HepG2 (cell line): ENCODE measurements around the gene TADA1. TPM values are rescaled to one million over a fixed set of nuclear protein-coding genes. Genes with fewer than 3 reads are reported as not detected.

Source experiments
- ARHGAP35 ChIP-seq: sonication (generic); formaldehyde crosslinking; IDR thresholded peaks from 2 replicates; pipeline ENCODE4 v1.9.0; 2022; ENCODE audit warnings: mild to moderate bottlenecking, inconsistent platforms, moderate library complexity, missing genetic modification reagents, borderline replicate concordance
- ATF7 ChIP-seq, 2 experiments: fragments of 450-650 bp in 1 of 2; sonication (generic) in 1 of 2; formaldehyde crosslinking in 1 of 2; IDR thresholded peaks; 2 replicates each; pipeline versions ENCODE4 v1.4.0 to v1.6.1; 2016 to 2020; ENCODE audit warnings: antibody characterized with exemption in 1 of 2, mild to moderate bottlenecking in 1 of 2, missing genetic modification reagents in 1 of 2
- BORCS8-MEF2B ChIP-seq: sonication (generic); formaldehyde crosslinking; IDR thresholded peaks from 2 replicates; pipeline ENCODE4 v1.8.0; 2022; ENCODE audit warnings: mild to moderate bottlenecking, missing genetic modification reagents
- CAMTA2 ChIP-seq: sonication (generic); formaldehyde crosslinking; IDR thresholded peaks from 2 replicates; pipeline ENCODE4 v1.4.0; 2020; ENCODE audit warnings: mild to moderate bottlenecking, missing genetic modification reagents, borderline replicate concordance
- FOXK1 ChIP-seq: sonication (generic); formaldehyde crosslinking; IDR thresholded peaks from 2 replicates; pipeline ENCODE4 v1.4.0; 2020; ENCODE audit warnings: low read depth, missing genetic modification reagents, borderline replicate concordance
- GATA4 ChIP-seq: sonication (generic); IDR thresholded peaks from 2 replicates; pipeline ENCODE4 v1.6.1; 2016; ENCODE audit warnings: antibody characterized with exemption, low read depth, borderline replicate concordance
- HCFC1 ChIP-seq: fragments of 150-350 bp; IDR thresholded peaks from 2 replicates; pipeline ENCODE4 v1.6.1; 2014; ENCODE audit warnings: low read depth, low read length
- HDAC2 ChIP-seq: sonication (generic); formaldehyde crosslinking; IDR thresholded peaks from 2 replicates; pipeline ENCODE4 v1.4.0; 2020; ENCODE audit warnings: missing genetic modification reagents
- HMG20A ChIP-seq: IDR thresholded peaks from 2 replicates; pipeline ENCODE4 v1.6.1; 2016; ENCODE audit warnings: borderline replicate concordance
- HNRNPK ChIP-seq: fragments of 200-400 bp; formaldehyde crosslinking; IDR thresholded peaks from 2 replicates; pipeline ENCODE4 v1.6.1; 2018; ENCODE audit warnings: low read length, low read depth, moderate library complexity, mild to moderate bottlenecking; ENCODE audit not compliant: poor library complexity, severe bottlenecking
- MTA1 ChIP-seq: sonication (generic); formaldehyde crosslinking; IDR thresholded peaks from 2 replicates; pipeline ENCODE4 v1.4.0; 2020; ENCODE audit warnings: missing genetic modification reagents, mild to moderate bottlenecking, borderline replicate concordance
- NFE2 ChIP-seq: sonication (generic); formaldehyde crosslinking; IDR thresholded peaks from 2 replicates; pipeline ENCODE4 v1.4.0; 2020; ENCODE audit warnings: missing genetic modification reagents
- PHB2 ChIP-seq: fragments of 450-650 bp; IDR thresholded peaks from 2 replicates; pipeline ENCODE4 v1.6.1; 2018; ENCODE audit not compliant: partially characterized antibody
- PTBP1 ChIP-seq: fragments of 200-400 bp; formaldehyde crosslinking; IDR thresholded peaks from 2 replicates; pipeline ENCODE4 v1.6.1; 2018; ENCODE audit warnings: low read length, low read depth; ENCODE audit not compliant: poor library complexity, severe bottlenecking
- SALL1 ChIP-seq: sonication (generic); formaldehyde crosslinking; IDR thresholded peaks from 2 replicates; pipeline ENCODE4 v1.8.0; 2022; ENCODE audit warnings: mild to moderate bottlenecking, missing genetic modification reagents
- TAF15 ChIP-seq: fragments of 200-400 bp; formaldehyde crosslinking; IDR thresholded peaks from one replicate; pipeline ENCODE4 v1.6.1; 2018; ENCODE audit warnings: mild to moderate bottlenecking, low read depth, low read length; ENCODE audit not compliant: poor library complexity, severe bottlenecking
- ZFP36 ChIP-seq: fragments of 150-350 bp; IDR thresholded peaks from 2 replicates; pipeline ENCODE4 v1.6.1; 2018; ENCODE audit warnings: borderline replicate concordance, low read length, low read depth; ENCODE audit not compliant: partially characterized antibody
- ZKSCAN5 ChIP-seq: sonication (generic); formaldehyde crosslinking; IDR thresholded peaks from 2 replicates; pipeline ENCODE4 v1.5.1; 2020; ENCODE audit warnings: mild to moderate bottlenecking, missing genetic modification reagents
- ZMAT3 ChIP-seq: sonication (generic); formaldehyde crosslinking; conservative IDR thresholded peaks from 2 replicates; pipeline ENCODE4 v1.7.0; 2021; ENCODE audit warnings: missing genetic modification reagents
- ZNF101 ChIP-seq: sonication (generic); formaldehyde crosslinking; IDR thresholded peaks from 2 replicates; pipeline ENCODE4 v1.4.0; 2020; ENCODE audit warnings: mild to moderate bottlenecking, low read depth, missing genetic modification reagents, borderline replicate concordance
- ZNF224 ChIP-seq: sonication (generic); formaldehyde crosslinking; IDR thresholded peaks from 2 replicates; pipeline ENCODE4 v1.5.0; 2020; ENCODE audit warnings: mild to moderate bottlenecking, missing genetic modification reagents
- ZNF558 ChIP-seq: sonication (generic); formaldehyde crosslinking; IDR thresholded peaks from 2 replicates; pipeline ENCODE4 v1.9.0; 2022; ENCODE audit warnings: mild to moderate bottlenecking, missing genetic modification reagents, borderline replicate concordance
- ZNF724P ChIP-seq: sonication (generic); formaldehyde crosslinking; IDR thresholded peaks from 2 replicates; pipeline ENCODE4 v1.8.0; 2022; ENCODE audit warnings: missing genetic modification reagents, borderline replicate concordance
- ZSCAN9 ChIP-seq: IDR thresholded peaks from 2 replicates; pipeline ENCODE4 v1.6.1; 2016; ENCODE audit warnings: borderline replicate concordance
- polyA plus RNA-seq, 8 experiments: library from polyadenylated mRNA; depleted of rRNA in 3 of 8; stranded (reverse) in 7 of 8; unstranded in 1 of 8; fragments of >200 nt; fragmentation: Illumina TruSeq in 4 of 8; extraction: Trizol in 4 of 8; gene quantifications; 2 replicates each; pipeline versions ENCODE4 v1.2.1 to v1.2.3, GENCODE V29; 2011 to 2016; ENCODE audit warnings: low read depth in 4 of 8, missing spikeins in 1 of 8, mixed read lengths in 1 of 8; ENCODE audit not compliant: insufficient read depth in 1 of 8
- total RNA-seq, 5 experiments: library from RNA; depleted of rRNA; stranded (reverse); fragments of >200 nt; fragmentation: Illumina TruSeq; extraction: Trizol; gene quantifications; 2 replicates each; pipeline ENCODE4 v1.2.3, GENCODE V29; 2016; ENCODE audit warnings: low read depth in 1 of 5
- TF ChIP-seq, protein P1 (sequence below): sonication (generic); formaldehyde crosslinking; IDR thresholded peaks from 2 replicates; pipeline ENCODE4 v1.5.1; 2020; ENCODE audit warnings: mild to moderate bottlenecking, missing genetic modification reagents, moderate library complexity
- TF ChIP-seq, protein P2 (sequence below): sonication (generic); formaldehyde crosslinking; IDR thresholded peaks from 2 replicates; pipeline ENCODE4 v1.4.0; 2020; ENCODE audit warnings: missing genetic modification reagents

TADA1 gene
- total and polyA plus RNA-seq, 2 of the 13 experiments (the other 11 are each of a cell fraction or from before 2014, with no cell fraction given), result 28.3 to 29.1 TPM

DNA sequence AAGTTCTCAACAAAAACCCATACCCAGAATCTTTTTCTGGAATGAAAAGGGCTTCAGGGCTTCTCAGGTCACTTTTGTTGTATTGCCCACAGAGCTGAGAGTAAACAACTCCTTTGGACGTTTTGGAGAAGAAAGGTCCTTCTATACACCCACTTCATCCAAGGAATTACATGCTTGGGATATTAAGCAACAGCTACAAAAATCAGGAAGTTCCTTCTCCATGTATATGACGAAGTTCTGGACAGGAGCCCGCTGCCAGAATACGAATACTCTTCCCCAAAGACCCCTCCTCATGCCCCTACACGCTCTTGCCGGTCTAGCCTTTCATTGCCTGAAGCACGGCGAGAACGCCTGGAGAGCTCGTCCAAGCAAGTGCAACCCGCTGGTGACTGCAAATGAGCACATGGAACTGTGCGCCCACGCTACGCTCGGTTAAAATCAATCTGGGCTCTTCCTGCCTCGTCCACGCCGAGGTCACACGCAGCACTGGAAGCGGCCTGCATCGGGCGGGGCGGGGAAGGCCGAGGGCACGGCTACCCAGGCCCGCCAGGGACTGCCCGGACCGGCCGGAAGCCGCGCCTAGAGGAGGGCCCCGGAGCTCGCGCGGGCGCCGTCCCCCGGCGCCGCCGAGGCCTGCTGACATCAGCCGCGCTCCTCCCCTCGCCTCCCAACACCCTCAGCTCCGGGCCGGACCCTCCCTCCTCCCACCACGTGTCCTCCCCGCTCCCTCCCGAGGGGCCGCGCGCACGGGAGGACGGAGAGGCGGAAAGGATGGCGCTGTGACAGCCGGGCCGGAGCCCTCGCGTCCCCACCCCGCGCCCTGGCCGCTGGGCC lies 37.1 kb downstream of the TADA1 start, which contains the start of gene POGK (continued):
- TF ChIP-seq BORCS8-MEF2B (peak; percentile 97), ZKSCAN5 (CRISPR knock-in tag) (no peak), SALL1 (CRISPR knock-in tag) (peak; percentile 94), FOXK1 (no peak), ZSCAN9 (CRISPR knock-in tag) (no peak), HNRNPK (peak; percentile 31), ARHGAP35 (CRISPR knock-in tag) (0 out of 2 replicates have a peak, but pooled peaks have one; percentile 83), ZNF224 (CRISPR knock-in tag) (0 out of 2 replicates have a peak, but pooled peaks have one; percentile 29), HCFC1 (no peak), ZFP36 (no peak), ZMAT3 (CRISPR knock-in tag) (peak; percentile 66), HMG20A (CRISPR knock-in tag) (peak; percentile 66), MTA1 (peak; percentile 43; the same call in 1 of the 2 replicates), ZNF101 (CRISPR knock-in tag) (no peak), ATF7 (IDR thresholded peaks at IDR 0.05) (no peak), ATF7 (CRISPR knock-in tag; IDR thresholded peaks at IDR 0.05) (no peak), ZNF558 (CRISPR knock-in tag) (peak; percentile 93; the same call in 1 of the 2 replicates), NFE2 (CRISPR knock-in tag) (no peak), CAMTA2 (CRISPR knock-in tag) (0 out of 2 replicates have a peak, but pooled peaks have one; percentile 33), TAF15 (no peak), PHB2 (no peak), GATA4 (no peak), HDAC2 (CRISPR knock-in tag) (peak; percentile 62), ZNF724P (no peak; the same call in 1 of the 2 replicates), PTBP1 (no peak)
- TF ChIP-seq, protein P1, sequence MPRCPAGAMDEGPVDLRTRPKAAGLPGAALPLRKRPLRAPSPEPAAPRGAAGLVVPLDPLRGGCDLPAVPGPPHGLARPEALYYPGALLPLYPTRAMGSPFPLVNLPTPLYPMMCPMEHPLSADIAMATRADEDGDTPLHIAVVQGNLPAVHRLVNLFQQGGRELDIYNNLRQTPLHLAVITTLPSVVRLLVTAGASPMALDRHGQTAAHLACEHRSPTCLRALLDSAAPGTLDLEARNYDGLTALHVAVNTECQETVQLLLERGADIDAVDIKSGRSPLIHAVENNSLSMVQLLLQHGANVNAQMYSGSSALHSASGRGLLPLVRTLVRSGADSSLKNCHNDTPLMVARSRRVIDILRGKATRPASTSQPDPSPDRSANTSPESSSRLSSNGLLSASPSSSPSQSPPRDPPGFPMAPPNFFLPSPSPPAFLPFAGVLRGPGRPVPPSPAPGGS (CRISPR knock-in tag), result peak; percentile 95
- TF ChIP-seq, protein P2, sequence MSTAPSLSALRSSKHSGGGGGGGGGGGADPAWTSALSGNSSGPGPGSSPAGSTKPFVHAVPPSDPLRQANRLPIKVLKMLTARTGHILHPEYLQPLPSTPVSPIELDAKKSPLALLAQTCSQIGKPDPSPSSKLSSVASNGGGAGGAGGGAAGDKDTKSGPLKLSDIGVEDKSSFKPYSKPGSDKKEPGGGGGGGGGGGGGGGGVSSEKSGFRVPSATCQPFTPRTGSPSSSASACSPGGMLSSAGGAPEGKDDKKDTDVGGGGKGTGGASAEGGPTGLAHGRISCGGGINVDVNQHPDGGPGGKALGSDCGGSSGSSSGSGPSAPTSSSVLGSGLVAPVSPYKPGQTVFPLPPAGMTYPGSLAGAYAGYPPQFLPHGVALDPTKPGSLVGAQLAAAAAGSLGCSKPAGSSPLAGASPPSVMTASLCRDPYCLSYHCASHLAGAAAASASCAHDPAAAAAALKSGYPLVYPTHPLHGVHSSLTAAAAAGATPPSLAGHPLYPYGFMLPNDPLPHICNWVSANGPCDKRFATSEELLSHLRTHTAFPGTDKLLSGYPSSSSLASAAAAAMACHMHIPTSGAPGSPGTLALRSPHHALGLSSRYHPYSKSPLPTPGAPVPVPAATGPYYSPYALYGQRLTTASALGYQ (CRISPR knock-in tag), result no peak
